GM21360 (cell line): ENCODE measurements around the gene TRUB2.
"Not testable (repeated sequence)": the region's sequence is repeated elsewhere in the genome, so short reads cannot be mapped to it uniquely, and the experiment has no call there.

Experiments used
- ATAC-seq: cut with Tn5 transposase; IDR thresholded peaks from one replicate; pipeline ENCODE4 v1.9.1; 2021; ENCODE audit warnings: mild to moderate bottlenecking, moderate library complexity; ENCODE audit not compliant: unreplicated experiment

TRUB2 gene

GRCh38 chr9:128304136-128304970 is 17.9 kb downstream of the TRUB2 start:
- ATAC-seq: no peak

DNA sequence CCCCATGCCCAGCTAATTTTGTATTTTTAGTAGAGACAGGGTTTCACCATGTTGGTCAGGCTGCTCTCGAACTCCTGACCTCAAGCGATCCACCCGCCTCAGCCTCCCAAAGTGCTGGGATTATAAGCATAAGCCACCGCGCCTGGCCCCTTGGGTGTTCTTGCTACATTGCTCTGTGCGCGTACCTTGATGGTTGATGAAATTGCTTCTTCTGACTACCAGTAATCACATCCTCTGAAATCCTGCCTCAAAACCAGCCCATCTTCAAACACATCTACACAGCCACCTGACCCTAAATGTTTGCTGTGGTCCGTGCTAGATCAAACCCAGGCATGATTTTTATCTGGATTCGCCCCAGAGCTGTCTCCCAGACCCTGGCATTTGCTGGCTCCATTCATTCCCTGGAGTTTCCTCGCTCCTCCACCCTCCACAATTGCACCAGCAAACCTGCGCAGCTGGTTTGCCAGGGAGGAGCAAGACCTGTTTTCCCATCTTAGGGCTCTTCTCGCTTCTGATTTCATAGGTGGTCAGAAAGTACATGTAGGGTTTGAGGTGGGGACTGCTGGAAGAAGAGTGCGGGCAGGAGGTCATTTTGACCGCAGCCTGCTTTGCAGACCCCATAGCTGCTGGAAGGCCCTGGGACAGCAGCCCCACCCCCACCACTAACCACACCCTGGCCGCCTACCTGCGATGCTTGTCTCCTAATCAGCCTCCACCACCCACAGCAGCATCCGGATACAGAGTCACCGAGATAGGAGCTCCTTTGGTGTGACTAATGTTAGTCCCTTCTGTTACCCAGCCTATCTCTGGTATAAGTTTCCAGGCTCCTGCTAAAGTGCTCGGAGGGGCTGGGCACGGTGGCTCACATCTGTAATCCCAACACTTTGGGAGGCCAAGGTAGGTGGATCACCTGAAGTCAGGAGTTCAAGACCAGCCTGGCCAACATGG is 23.4 kb downstream of the TRUB2 start:
- ATAC-seq: no peak

- no peak for ATAC-seq
These were observed 24.9 kb downstream of the TRUB2 start for GRCh38 chr9:128297221-128297773.

DNA sequence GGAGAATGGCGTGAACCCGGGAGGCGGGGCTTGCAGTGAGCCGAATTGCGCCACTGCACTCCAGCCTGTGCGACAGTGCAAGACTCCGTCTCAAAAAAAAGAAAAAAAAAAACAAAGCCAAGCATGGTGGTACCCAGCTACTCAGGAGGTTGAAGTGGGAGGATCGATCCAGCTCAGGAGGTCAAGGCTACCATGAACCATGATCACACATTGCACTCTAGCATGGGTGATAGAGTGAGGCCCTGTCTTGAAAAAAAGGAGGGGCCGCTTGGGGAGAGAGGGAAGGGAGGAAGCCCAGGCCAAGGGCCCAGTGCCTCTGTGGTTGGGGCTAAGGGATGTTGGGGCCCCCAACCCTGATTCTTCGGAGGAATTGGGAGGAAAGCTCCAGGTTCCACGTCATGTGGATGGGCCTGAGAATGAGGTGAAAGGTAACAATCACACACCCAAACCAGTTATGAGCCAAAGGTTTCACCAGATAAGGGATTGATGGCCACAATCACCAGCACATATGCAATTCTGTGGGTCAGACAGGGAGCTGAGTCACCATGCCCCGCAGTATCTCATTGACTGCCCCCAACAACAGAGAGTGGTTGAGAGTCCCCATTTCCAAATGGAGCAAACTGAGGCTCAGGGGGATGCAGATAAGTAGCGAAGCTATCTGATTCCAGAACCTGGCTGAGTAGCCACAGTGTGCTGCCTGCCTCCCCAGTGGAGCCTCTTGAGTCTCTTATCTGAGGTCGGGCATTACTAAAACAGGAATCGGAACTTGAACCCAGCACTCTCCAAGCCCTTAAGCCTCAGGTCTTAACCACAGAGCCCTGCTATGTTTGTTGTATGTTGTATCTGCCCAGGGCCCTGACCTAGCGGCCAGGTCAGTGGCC is 25.7 kb downstream of the TRUB2 start:
- ATAC-seq: no peak

DNA sequence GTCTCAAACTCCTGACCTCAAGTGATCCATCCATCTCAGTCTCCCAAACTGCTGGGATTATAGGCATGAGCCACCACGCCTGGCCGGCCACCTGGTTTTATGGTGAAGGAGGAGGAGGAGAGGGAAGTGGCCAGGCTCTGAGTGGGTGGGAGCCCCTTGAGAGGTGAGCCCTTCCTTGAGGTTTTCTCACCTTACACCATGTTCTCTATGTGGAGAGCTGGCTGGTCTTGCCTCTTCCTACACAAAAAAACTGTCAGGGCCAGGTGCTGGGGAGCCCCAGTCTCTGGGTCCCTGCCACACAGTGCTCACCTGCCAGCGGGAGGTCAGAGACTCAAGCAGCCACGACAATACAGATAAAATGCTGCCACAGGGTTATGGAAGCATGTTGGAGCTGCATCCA is 28.1 kb downstream of the TRUB2 start:
- ATAC-seq: no peak

DNA sequence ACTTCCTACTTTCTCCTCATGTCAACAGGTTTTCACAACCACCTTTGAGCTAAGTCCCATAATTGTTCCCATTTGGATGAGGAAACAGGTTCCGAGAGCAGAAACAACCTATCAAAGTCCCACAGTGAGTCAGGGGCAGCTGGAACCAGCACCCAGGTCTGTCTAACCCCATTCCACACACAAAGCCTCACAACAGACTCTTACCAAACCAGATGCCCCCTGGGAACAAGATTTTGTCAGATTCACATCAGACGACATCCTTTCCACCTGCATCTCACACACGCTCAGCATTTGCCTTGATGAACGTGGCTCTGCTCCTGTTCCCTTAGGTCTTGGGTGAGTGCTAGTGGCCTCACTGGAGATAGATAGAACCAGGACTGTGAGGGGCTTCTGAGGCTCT is 29.2 kb downstream of the TRUB2 start:
- ATAC-seq: no peak

GRCh38 chr9:128292009-128292408 is 30.2 kb downstream of the TRUB2 start:
- no peak for ATAC-seq

- no peak for ATAC-seq
These were observed 33.8 kb downstream of the TRUB2 start for GRCh38 chr9:128288273-128289004.

DNA sequence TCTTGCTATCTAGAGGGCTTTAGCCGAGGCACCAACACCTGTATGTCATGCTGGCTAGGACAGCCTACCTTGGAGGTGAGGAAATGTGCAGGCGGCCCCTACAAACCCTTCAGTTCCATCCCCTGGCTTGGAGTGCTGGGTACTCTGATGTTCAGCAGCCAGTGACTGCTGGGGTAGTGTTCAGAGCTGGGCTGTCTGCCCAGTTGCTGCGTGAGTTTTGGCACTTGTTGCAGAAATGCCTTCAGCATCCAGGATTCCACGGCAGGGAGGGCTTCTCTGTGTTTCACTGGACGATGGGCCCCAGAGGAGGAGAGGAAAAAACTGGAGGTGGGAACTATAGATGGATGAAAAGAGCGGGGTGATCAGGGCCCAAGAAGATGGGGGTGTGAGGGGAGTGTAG is 35.8 kb downstream of the TRUB2 start:
- no peak for ATAC-seq

DNA sequence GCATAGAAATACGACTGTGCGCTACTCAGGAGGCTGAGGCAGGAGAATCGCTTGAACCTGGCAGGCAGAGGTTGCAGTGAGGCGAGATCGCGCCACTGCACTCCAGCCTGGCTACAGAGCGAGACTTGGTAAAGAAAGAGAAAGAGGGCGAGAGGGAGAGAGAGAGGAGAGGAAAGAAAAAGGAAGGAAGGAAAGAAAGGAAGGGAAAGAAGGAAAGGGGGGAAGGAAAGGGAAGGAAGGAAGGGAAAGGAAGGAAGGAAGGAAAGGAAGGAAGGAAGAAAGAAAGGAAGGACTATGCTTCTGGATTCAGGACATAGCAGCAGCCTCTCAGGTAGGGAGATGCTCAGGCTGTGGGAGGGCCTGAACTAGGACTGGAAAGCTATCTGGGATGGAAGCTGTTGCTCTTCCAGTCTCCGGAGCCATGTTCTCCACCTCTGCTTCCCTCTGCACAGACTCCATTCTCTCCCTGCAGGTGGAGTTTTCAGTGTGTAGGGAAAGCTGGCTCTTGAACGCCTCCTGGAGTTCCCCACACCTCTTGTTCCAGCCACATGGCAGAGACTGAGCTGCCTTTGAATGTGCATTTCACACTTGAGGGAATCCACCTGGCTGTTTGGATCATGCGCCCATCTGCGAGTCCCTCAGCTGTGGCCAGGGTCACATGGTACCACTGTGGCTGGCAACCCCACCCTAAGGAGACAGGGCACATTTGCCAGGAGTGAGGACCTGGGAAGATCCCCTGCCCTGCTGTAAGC is 37.0 kb downstream of the TRUB2 start:
- no peak for ATAC-seq

- ATAC-seq: no peak
These were observed 39.7 kb downstream of the TRUB2 start for GRCh38 chr9:128282500-128282899.

DNA sequence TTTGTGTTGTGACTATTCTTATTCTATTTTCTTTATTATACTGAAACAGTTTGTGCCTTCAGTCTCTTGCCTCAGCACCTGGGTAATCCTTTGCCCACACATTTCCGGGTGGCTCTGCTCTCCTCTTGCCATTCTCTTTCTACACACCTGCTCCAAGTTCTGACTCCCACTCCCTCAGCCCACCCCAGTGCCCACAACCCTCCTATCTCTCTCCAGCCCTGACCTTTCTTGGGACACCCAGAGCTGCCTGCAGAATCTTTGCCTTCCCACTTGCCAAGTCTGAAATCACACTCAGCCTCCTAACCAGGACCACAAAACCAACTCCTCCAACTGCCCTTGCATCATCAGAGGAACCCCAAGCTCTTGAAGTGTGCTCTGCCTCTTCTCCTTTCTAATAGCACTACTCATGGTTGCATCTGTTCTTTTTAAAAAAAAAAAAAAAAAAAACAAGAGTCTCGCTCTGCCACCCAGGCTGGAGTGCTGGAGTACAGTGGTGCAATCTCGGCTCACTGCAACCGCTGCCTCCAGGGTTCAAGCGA is 42.1 kb downstream of the TRUB2 start:
- ATAC-seq: no peak

- ATAC-seq: not testable (repeated sequence)
These were observed 42.9 kb downstream of the TRUB2 start for GRCh38 chr9:128279088-128280073.

GRCh38 chr9:128276574-128277270 is 45.5 kb downstream of the TRUB2 start:
- ATAC-seq: peak; percentile 6

DNA sequence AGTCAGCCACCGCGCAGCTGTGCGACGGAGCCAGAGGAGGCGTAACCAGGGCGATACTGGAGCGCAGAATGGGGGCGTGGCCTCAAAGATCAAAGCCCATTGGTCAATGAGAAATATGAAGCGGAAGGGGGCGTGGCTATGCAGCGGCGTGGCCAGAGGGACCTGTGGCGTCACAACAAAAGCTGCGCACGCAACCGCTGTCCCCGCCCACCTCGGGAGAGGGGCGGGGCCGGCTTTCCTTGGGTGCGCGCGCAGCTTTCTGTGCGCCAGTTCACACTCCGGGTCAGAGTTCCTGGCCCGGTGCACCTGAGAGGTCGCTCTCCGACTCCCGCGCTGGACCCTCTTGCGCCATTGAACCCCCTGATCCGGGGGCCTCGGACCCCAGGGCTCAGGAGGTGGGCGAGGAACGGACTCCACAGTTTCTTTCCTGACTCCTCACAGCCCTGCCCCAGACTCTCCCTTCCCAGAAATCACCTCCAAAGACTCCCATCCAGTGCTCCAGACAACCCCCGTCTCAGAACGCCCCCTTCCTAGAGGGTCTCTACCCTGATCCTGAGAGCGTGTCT is 46.2 kb downstream of the TRUB2 start, which contains the start of gene SWI5:
SWI5 (plus strand) TSS at position 269 of the 566 bp plus-strand sequence.
- ATAC-seq: peak; percentile 88

GRCh38 chr9:128275198-128276007 is 46.8 kb downstream of the TRUB2 start, which contains the start of gene GOLGA2:
GOLGA2 (minus strand) TSS chr9:128276007; CDS start chr9:128275976, 31 bp downstream.
- ATAC-seq: peak; percentile 40
